H1 (cell line): ENCODE data around the gene SQOR. TPM values are rescaled to one million over a fixed set of nuclear protein-coding genes. Genes with fewer than 3 reads are reported as not detected.

ENCODE experiments used
- CTCF ChIA-PET: fragments of 300-600 bp; sonication (Branson Sonifier 250); formaldehyde crosslinking; loops from one replicate; lab custom pipeline; 2021; ENCODE audit not compliant: partially characterized antibody; lab: Charles Lee
- POLR2A ChIA-PET: fragments of 300-600 bp; sonication (Branson Sonifier 250); formaldehyde crosslinking; loops from one replicate; lab custom pipeline; 2021; ENCODE audit warnings: inconsistent platforms; ENCODE audit not compliant: partially characterized antibody; lab: Charles Lee
- DNase-seq, 2 experiments: peaks; one replicate each; pipeline versions ENCODE4 v3.0.0 to v3.0.0-alpha.2; 2010 to 2022; ENCODE audit warnings: low spot score in 2 of 2, low read depth in 1 of 2, mixed read lengths in 1 of 2
- FAIRE-seq: peaks from 2 replicates; lab custom pipeline; 2011; peaks lifted over from hg19 to GRCh38; lab: Jason Lieb, UNC
- H2AFZ ChIP-seq: 2 replicates; pipeline ENCODE4 v1.8.1; 2012; ENCODE audit warnings: low read length, inconsistent platforms
- H2AK5ac ChIP-seq: 2 replicates; pipeline ENCODE4 v1.6.1; 2013; ENCODE audit warnings: low read depth, low read length
- H2BK120ac ChIP-seq: replicated peaks from 2 replicates; pipeline ENCODE3; 2013; ENCODE audit warnings: low read depth, low read length, inconsistent platforms
- H2BK12ac ChIP-seq: 2 replicates; pipeline ENCODE4 v1.6.1; 2013; ENCODE audit warnings: low read depth, low read length
- H2BK15ac ChIP-seq: 2 replicates; pipeline ENCODE4 v1.6.1; 2013; ENCODE audit warnings: low read length
- H2BK20ac ChIP-seq: 2 replicates; pipeline ENCODE4 v1.6.1; 2013; ENCODE audit warnings: low read length
- H2BK5ac ChIP-seq: 2 replicates; pipeline ENCODE4 v1.6.1; 2013; ENCODE audit warnings: low read depth, low read length
- H3K14ac ChIP-seq: 2 replicates; pipeline ENCODE4 v1.6.1; 2013; ENCODE audit warnings: inconsistent platforms; ENCODE audit not compliant: insufficient read length
- H3K18ac ChIP-seq: 2 replicates; pipeline ENCODE4 v1.6.1; 2013; ENCODE audit warnings: low read length; ENCODE audit errors: extremely low read depth
- H3K23ac ChIP-seq: 2 replicates; pipeline ENCODE4 v1.6.1; 2013; ENCODE audit warnings: inconsistent platforms; ENCODE audit not compliant: insufficient read length
- H3K23me2 ChIP-seq: 2 replicates; pipeline ENCODE4 v1.6.1; 2013; ENCODE audit warnings: low read depth, low read length
- H3K27ac ChIP-seq: 2 replicates; pipeline ENCODE4 v1.6.1; 2011; ENCODE audit warnings: low read depth, low read length, inconsistent platforms
- H3K27me3 ChIP-seq, 4 experiments: replicated peaks in 1 of 4; 1 replicate in 1 of 4; 2 replicates in 3 of 4; pipeline versions ENCODE4 v1.6.1 to v1.8.1; 2011 to 2013; ENCODE audit warnings: low read length in 3 of 4, mild to moderate bottlenecking in 3 of 4, inconsistent platforms in 2 of 4, mixed read lengths in 2 of 4, moderate library complexity in 1 of 4; ENCODE audit not compliant: control insufficient read depth in 3 of 4, insufficient read depth in 3 of 4; ENCODE audit errors: extremely low read depth in 1 of 4
- H3K36me3 ChIP-seq, 4 experiments: 2 replicates each; pipeline versions ENCODE4 v1.6.1 to v1.8.1; 2011 to 2013; ENCODE audit warnings: mild to moderate bottlenecking in 4 of 4, low read length in 3 of 4, moderate library complexity in 2 of 4, control low read depth in 1 of 4, inconsistent platforms in 1 of 4; ENCODE audit not compliant: insufficient read depth in 4 of 4, control insufficient read depth in 2 of 4
- H3K4ac ChIP-seq: replicated peaks from 2 replicates; pipeline ENCODE3; 2013; ENCODE audit warnings: low read length, low read depth, mixed read lengths, inconsistent platforms; ENCODE audit not compliant: insufficient read length
- H3K4me1 ChIP-seq, 4 experiments: replicated peaks in 1 of 4; 1 replicate in 1 of 4; 2 replicates in 3 of 4; pipeline versions ENCODE4 v1.6.1 to v1.8.1; 2011 to 2013; ENCODE audit warnings: low read length in 3 of 4, inconsistent platforms in 2 of 4, mixed read lengths in 1 of 4; ENCODE audit not compliant: insufficient read depth in 4 of 4, control insufficient read depth in 3 of 4
- H3K4me2 ChIP-seq, 2 experiments: 2 replicates each; pipeline versions ENCODE4 v1.6.1 to v1.8.1; 2011 to 2013; ENCODE audit warnings: low read depth in 2 of 2, low read length in 2 of 2, control low read depth in 1 of 2, inconsistent platforms in 1 of 2, mild to moderate bottlenecking in 1 of 2; ENCODE audit not compliant: insufficient read depth in 1 of 2
- H3K4me3 ChIP-seq, 4 experiments: fragments of 200-600, 300-600 bp in 1 of 4; sonication (generic), shearing (Covaris generic), sonication (Bioruptor Twin) in 1 of 4; 2 replicates each; pipeline versions ENCODE4 v1.5.1 to v1.8.1; 2011 to 2016; ENCODE audit warnings: low read length in 4 of 4, low read depth in 3 of 4, control low read depth in 2 of 4, inconsistent platforms in 2 of 4, mild to moderate bottlenecking in 2 of 4, mixed read lengths in 1 of 4, moderate library complexity in 1 of 4; ENCODE audit not compliant: insufficient read depth in 2 of 4; ENCODE audit errors: extremely low read depth in 1 of 4
- H3K56ac ChIP-seq: replicated peaks from 2 replicates; pipeline ENCODE3; 2013; ENCODE audit warnings: low read depth, mild to moderate bottlenecking, mixed read lengths, low read length, inconsistent platforms; ENCODE audit not compliant: insufficient read length
- H3K79me1 ChIP-seq: 2 replicates; pipeline ENCODE4 v1.6.1; 2013; ENCODE audit warnings: low read depth, low read length, control low read depth
- H3K79me2 ChIP-seq, 2 experiments: 2 replicates each; pipeline versions ENCODE4 v1.6.1 to v1.8.1; 2012 to 2013; ENCODE audit warnings: low read length in 2 of 2, mild to moderate bottlenecking in 2 of 2, inconsistent platforms in 1 of 2; ENCODE audit not compliant: insufficient read depth in 2 of 2, control insufficient read depth in 1 of 2
- H3K9ac ChIP-seq, 4 experiments: replicated peaks in 1 of 4; 1 replicate in 1 of 4; 2 replicates in 3 of 4; pipeline versions ENCODE4 v1.6.1 to v1.8.1; 2011 to 2013; ENCODE audit warnings: low read depth in 3 of 4, low read length in 3 of 4, control low read depth in 2 of 4, mild to moderate bottlenecking in 2 of 4, moderate library complexity in 2 of 4, inconsistent platforms in 1 of 4; ENCODE audit errors: extremely low read depth in 1 of 4
- H3K9me3 ChIP-seq, 2 experiments: 2 replicates each; pipeline versions ENCODE4 v1.6.1 to v1.8.1; 2012 to 2013; ENCODE audit warnings: mild to moderate bottlenecking in 2 of 2, moderate library complexity in 2 of 2, control low read depth in 1 of 2, inconsistent platforms in 1 of 2, low read depth in 1 of 2, low read length in 1 of 2, mixed read lengths in 1 of 2; ENCODE audit not compliant: insufficient read depth in 2 of 2
- H4K20me1 ChIP-seq, 2 experiments: replicated peaks in 1 of 2; 2 replicates each; pipeline versions ENCODE3 to v1.8.1; 2011 to 2013; ENCODE audit warnings: inconsistent platforms in 2 of 2, low read length in 2 of 2, mild to moderate bottlenecking in 1 of 2; ENCODE audit not compliant: insufficient read depth in 2 of 2, control insufficient read depth in 1 of 2
- H4K5ac ChIP-seq: 2 replicates; pipeline ENCODE4 v1.6.1; 2013; ENCODE audit warnings: low read length, low read depth, mixed read lengths, inconsistent platforms; ENCODE audit not compliant: insufficient read length
- H4K8ac ChIP-seq: 2 replicates; pipeline ENCODE4 v1.8.0; 2013; ENCODE audit warnings: mild to moderate bottlenecking, moderate library complexity, low read length, inconsistent platforms; ENCODE audit not compliant: insufficient read depth; ENCODE audit errors: extremely low read depth
- H4K91ac ChIP-seq: replicated peaks from 2 replicates; pipeline ENCODE3; 2013; ENCODE audit warnings: low read length, mixed read lengths, inconsistent platforms; ENCODE audit not compliant: insufficient read length
- ATF3 ChIP-seq: IDR thresholded peaks from 2 replicates; pipeline ENCODE4 v1.6.1; 2011; ENCODE audit warnings: low read depth, mild to moderate bottlenecking, low read length; ENCODE audit not compliant: insufficient read depth
- BACH1 ChIP-seq: IDR thresholded peaks from 2 replicates; pipeline ENCODE4 v1.6.1; 2012; ENCODE audit warnings: low read length, improper control_type of control experiment
- E2F6 ChIP-seq: IDR thresholded peaks from 2 replicates; pipeline ENCODE4 v1.6.1; 2012; ENCODE audit warnings: inconsistent platforms
- EZH2 ChIP-seq: fragments of 200-600 bp; sonication (generic); IDR thresholded peaks from 2 replicates; pipeline ENCODE4 v1.7.1; 2012; ENCODE audit warnings: low read depth, mild to moderate bottlenecking, moderate library complexity, low read length, inconsistent platforms; ENCODE audit not compliant: severe bottlenecking
- FOSL1 ChIP-seq: IDR thresholded peaks from 2 replicates; pipeline ENCODE4 v1.6.1; 2011; ENCODE audit warnings: mild to moderate bottlenecking, low read depth, low read length, moderate library complexity; ENCODE audit not compliant: insufficient read depth
- HDAC6 ChIP-seq: IDR thresholded peaks from one replicate; pipeline ENCODE4 v1.7.1; 2012; ENCODE audit warnings: low read depth, mild to moderate bottlenecking, inconsistent platforms, low read length, moderate library complexity
- MAFK ChIP-seq: IDR thresholded peaks from 2 replicates; pipeline ENCODE4 v1.6.1; 2012; ENCODE audit warnings: low read depth, mild to moderate bottlenecking, improper control_type of control experiment, low read length
- RFX5 ChIP-seq: IDR thresholded peaks from 2 replicates; pipeline ENCODE4 v1.6.1; 2011; ENCODE audit warnings: low read depth, low read length, improper control_type of control experiment, borderline replicate concordance
- SIRT6 ChIP-seq: IDR thresholded peaks from one replicate; pipeline ENCODE4 v1.7.1; 2012; ENCODE audit warnings: low read length, inconsistent platforms
- TAF7 ChIP-seq: optimal IDR thresholded peaks from 2 replicates; pipeline ENCODE3; 2011; ENCODE audit warnings: low read depth, mild to moderate bottlenecking, inconsistent platforms, low read length, moderate library complexity, borderline replicate concordance
- TCF12 ChIP-seq: IDR thresholded peaks from 2 replicates; pipeline ENCODE4 v1.6.1; 2011; ENCODE audit warnings: low read depth, mild to moderate bottlenecking, low read length
- WGBS, 2 experiments: shearing (Covaris generic) in 1 of 2; methylation state at CpG; one replicate each; pipeline versions ENCODE4 v1.1.6 to v1.1.7; 2013 to 2015; ENCODE audit warnings: low lambda C conversion rate in 2 of 2, mixed read lengths in 2 of 2, inconsistent platforms in 1 of 2, low coverage in 1 of 2, missing lambda C conversion rate in 1 of 2; ENCODE audit not compliant: insufficient replicate concordance in 2 of 2, insufficient coverage in 1 of 2, insufficient read length in 1 of 2; ENCODE audit errors: extremely low coverage in 1 of 2, missing lambda C conversion rate in 1 of 2; 5-methylcytosine and 5-hydroxymethylcytosine counted together
- polyA plus RNA-seq, 7 experiments: library from polyadenylated mRNA; depleted of rRNA in 3 of 7; stranded (reverse) in 5 of 7; unstranded in 2 of 7; fragments of >200 nt in 5 of 7; fragments of 200-250 nt in 2 of 7; gene quantifications; 1 replicate in 5 of 7; 2 replicates in 1 of 7; 4 replicates in 1 of 7; pipeline versions ENCODE4 v1.2.1 to v1.2.3, GENCODE V29; 2011 to 2013; ENCODE audit warnings: missing spikeins in 2 of 7, mixed read lengths in 2 of 7
- total RNA-seq: library from RNA; stranded (reverse); fragmentation: NEBNext Ultra II Directional; extraction: Animal tissue kit (Norgen Biotek cat#: 25700); gene quantifications from 2 replicates; pipeline ENCODE4 v1.2.1, GENCODE V29; 2021

Gene SQOR
- total and polyA plus RNA-seq, 2 of the 8 experiments (the other 6 are each of a cell fraction or from before 2014, with no cell fraction given), result 0.20 to 0.22 TPM

DNA sequence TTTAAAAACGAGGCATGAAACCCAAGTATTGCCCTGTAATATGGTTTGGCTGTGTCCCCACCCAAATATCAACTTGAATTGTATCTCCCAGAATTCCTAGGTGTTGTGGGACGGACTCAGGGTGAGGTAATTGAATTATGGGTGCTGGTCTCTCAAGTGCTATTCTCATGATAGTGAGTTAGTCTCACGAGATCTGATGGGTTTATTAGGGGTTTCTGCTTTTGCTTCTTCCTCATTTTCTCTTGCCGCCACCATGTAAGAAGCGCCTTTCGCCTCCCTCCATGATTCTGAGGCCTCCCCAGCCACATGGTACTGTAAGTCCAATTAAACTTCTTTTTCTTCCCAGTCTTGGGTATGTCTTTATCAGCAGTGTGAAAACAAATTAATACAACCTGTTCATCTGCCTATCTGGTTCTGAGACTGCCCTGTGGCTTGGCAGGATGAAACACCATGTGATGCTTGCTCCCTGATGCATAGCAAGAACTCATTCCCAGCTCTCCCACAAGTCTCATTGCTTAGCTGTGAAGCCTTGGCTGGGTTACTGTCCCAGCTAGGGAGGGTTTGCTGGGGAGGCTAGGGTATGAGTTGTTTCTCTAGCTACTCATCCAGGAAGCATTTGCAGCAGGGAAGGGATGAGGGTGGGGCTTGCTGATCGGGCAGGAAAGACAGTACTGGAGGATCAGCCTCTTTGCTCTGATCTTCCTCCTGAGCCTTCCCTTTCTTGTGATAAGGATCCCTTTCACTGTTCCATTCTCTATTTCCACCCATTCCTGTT, 3.7 kb upstream of the SQOR start:
- no peak overlapping the region for H3K4me2 ChIP-seq
- WGBS, 2 experiments, result 86% methylated on average over 7 of the region's 7 CpGs; no CpG with 5 or more reads in 1 of the 2 experiments
- TF ChIP-seq FOSL1 (no peak), RFX5 (no peak), TAF7 (no peak), EZH2 (no peak), BACH1 (no peak), ATF3 (no peak), HDAC6 (no peak), TCF12 (no peak), MAFK (no peak), SIRT6 (no peak), E2F6 (no peak)

More for the DNA sequence above, 3.7 kb upstream of the SQOR start:
- Histone ChIP-seq H3K9ac (no peak overlapping the region), H2BK5ac (no peak overlapping the region), H3K4ac (no peak overlapping the region), H2BK15ac (no peak overlapping the region), H4K8ac (no peak overlapping the region; the same call in 1 of the 2 replicates), H3K23ac (no peak overlapping the region), H3K18ac (no peak overlapping the region), H3K14ac (no peak overlapping the region), H2BK20ac (no peak overlapping the region), H3K4me3 (no peak overlapping the region), H3K23me2 (peaks cover 10% of the 10 kb centered on the region; the same call in 1 of the 2 replicates), H3K27me3 (peaks cover 0 to 22% (median 17%) of the 10 kb centered on the region in 4 experiments; a peak in 6 of 7 replicates), H2BK12ac (no peak overlapping the region), H4K5ac (no peak overlapping the region), H3K79me1 (no peaks in the 10 kb centered on the region), H3K56ac (no peak overlapping the region), H3K36me3 (no peaks in the 10 kb centered on the region), H2AK5ac (no peak overlapping the region), H3K4me1 (peaks cover 0 to 7% (median 1%) of the 10 kb centered on the region in 4 experiments; a peak in 3 of 7 replicates), H3K9me3 (peaks cover 0 to 5% of the 10 kb centered on the region in 2 experiments; a peak in 1 of 4 replicates), H3K27ac (no peak overlapping the region), H2AFZ (no peak overlapping the region), H3K79me2 (no peaks in the 10 kb centered on the region), H4K20me1 (no peaks in the 10 kb centered on the region), H2BK120ac (no peak overlapping the region), H4K91ac (no peak overlapping the region)
- ChIA-PET CTCF (interaction anchor here (0.6 to 1.7 kb wide), 4 partner anchors 9 to 201 kb away, joined by 3 to 5 read pairs (median 4); no protein-coding TSS in a partner anchor), POLR2A (no interaction called here)
- FAIRE-seq (no peak), DNase-seq (no peak)
